ENCODE data around the gene ECEL1. TPM values are rescaled to one million over a fixed set of nuclear protein-coding genes. Genes with fewer than 3 reads are reported as not detected.

The ECEL1 gene
- total RNA-seq, 2 donors from 2014 or later = 1.6 to 4.6 TPM

GRCh38 chr2:232485757-232486557 is 1.7 kb downstream of the ECEL1 start:
- no peaks in the 10 kb centered on the region for H3K4me1 ChIP-seq (ENCODE audit: control insufficient read depth, insufficient read depth, low read length)
- H3K27ac ChIP-seq (ENCODE audit: low read depth, low read length) = no peak overlapping the region
- no peaks in the 10 kb centered on the region for H3K9me3 Mint-ChIP-seq
- peaks cover 74% of the 10 kb centered on the region for H3K27me3 Mint-ChIP-seq (ENCODE audit: insufficient read depth)
- H3K4me3 ChIP-seq (ENCODE audit: low read length) = no peak overlapping the region
- peak overlapping the region; percentile 37 for H3K4me3 Mint-ChIP-seq
- peaks cover 7% of the 10 kb centered on the region for H3K4me1 Mint-ChIP-seq
- peaks cover 77% of the 10 kb centered on the region for H3K27me3 ChIP-seq (ENCODE audit: control insufficient read depth, insufficient read depth, low read length, poor library complexity, severe bottlenecking)
- DNase-seq = peak; percentile 78
- no peaks in the 10 kb centered on the region for H3K36me3 ChIP-seq (ENCODE audit: control insufficient read depth, insufficient read depth, low read length)
- H3K36me3 Mint-ChIP-seq (ENCODE audit: low read depth) = no peaks in the 10 kb centered on the region
- H3K27ac Mint-ChIP-seq = no peak overlapping the region
- WGBS, 2 experiments (ENCODE audit: insufficient coverage in 1 of 2, insufficient read length in 1 of 2) = 5% methylated on average over 61 to 111 of the region's 111 CpGs
- no peak for TF ChIP-seq CTCF (conservative IDR thresholded peaks at IDR 0.05)
- H3K9ac ChIP-seq (ENCODE audit: extremely low read depth, low read length, poor library complexity, severe bottlenecking) = no peak overlapping the region
- no peaks in the 10 kb centered on the region for H3K9me3 ChIP-seq (ENCODE audit: control insufficient read depth, low read length)

GRCh38 chr2:232485348-232485756 is 2.3 kb downstream of the ECEL1 start:
- H3K27me3 Mint-ChIP-seq (ENCODE audit: insufficient read depth) = peaks cover 73% of the 10 kb centered on the region
- no peak overlapping the region for H3K27ac Mint-ChIP-seq

GRCh38 chr2:232484628-232485347 is 2.8 kb downstream of the ECEL1 start:
- no peak overlapping the region for H3K9ac ChIP-seq (ENCODE audit: extremely low read depth, low read length, poor library complexity, severe bottlenecking)
- Mint-ChIP-seq H3K27me3 (ENCODE audit: insufficient read depth) (peaks cover 68% of the 10 kb centered on the region), H3K36me3 (ENCODE audit: low read depth) (no peaks in the 10 kb centered on the region), H3K4me1 (peaks cover 6% of the 10 kb centered on the region), H3K4me3 (peak overlapping the region; percentile 37), H3K9me3 (no peaks in the 10 kb centered on the region), H3K27ac (no peak overlapping the region)
- no peaks in the 10 kb centered on the region for H3K4me1 ChIP-seq (ENCODE audit: control insufficient read depth, insufficient read depth, low read length)
- no peaks in the 10 kb centered on the region for H3K36me3 ChIP-seq (ENCODE audit: control insufficient read depth, insufficient read depth, low read length)
- H3K27ac ChIP-seq (ENCODE audit: low read depth, low read length) = no peak overlapping the region
- WGBS, 2 experiments (ENCODE audit: insufficient coverage in 1 of 2, insufficient read length in 1 of 2) = 87 to 91% methylated on average over 6 to 12 of the region's 12 CpGs
- H3K9me3 ChIP-seq (ENCODE audit: control insufficient read depth, low read length) = no peaks in the 10 kb centered on the region
- no peak overlapping the region for H3K4me3 ChIP-seq (ENCODE audit: low read length)
- TF ChIP-seq CTCF (conservative IDR thresholded peaks at IDR 0.05) = no peak
- H3K27me3 ChIP-seq (ENCODE audit: control insufficient read depth, insufficient read depth, low read length, poor library complexity, severe bottlenecking) = peaks cover 72% of the 10 kb centered on the region
- peak; percentile 42 for DNase-seq

More at GRCh38 chr2:232485348-232485756, 2.3 kb downstream of the ECEL1 start:
- 18 to 58% methylated on average over 4 to 22 of the region's 22 CpGs for WGBS, 2 experiments (ENCODE audit: insufficient coverage in 1 of 2, insufficient read length in 1 of 2)
- no peak for TF ChIP-seq CTCF (conservative IDR thresholded peaks at IDR 0.05)
- no peaks in the 10 kb centered on the region for H3K36me3 ChIP-seq (ENCODE audit: control insufficient read depth, insufficient read depth, low read length)
- H3K4me3 ChIP-seq (ENCODE audit: low read length) = no peak overlapping the region
- no peaks in the 10 kb centered on the region for H3K4me1 ChIP-seq (ENCODE audit: control insufficient read depth, insufficient read depth, low read length)
- Mint-ChIP-seq H3K4me3 (peak overlapping the region; percentile 37), H3K4me1 (peaks cover 7% of the 10 kb centered on the region), H3K9me3 (no peaks in the 10 kb centered on the region), H3K36me3 (ENCODE audit: low read depth) (no peaks in the 10 kb centered on the region)
- DNase-seq = no peak
- peaks cover 77% of the 10 kb centered on the region for H3K27me3 ChIP-seq (ENCODE audit: control insufficient read depth, insufficient read depth, low read length, poor library complexity, severe bottlenecking)
- no peak overlapping the region for H3K9ac ChIP-seq (ENCODE audit: extremely low read depth, low read length, poor library complexity, severe bottlenecking)
- H3K9me3 ChIP-seq (ENCODE audit: control insufficient read depth, low read length) = no peaks in the 10 kb centered on the region
- no peak overlapping the region for H3K27ac ChIP-seq (ENCODE audit: low read depth, low read length)
